SU-DHL-6 (cell line): ENCODE data around the gene RCAN1.
"Not testable (repeated sequence)": the region's sequence is repeated elsewhere in the genome, so short reads cannot be mapped to it uniquely, and the experiment has no call there.

Source experiments
- H2AFZ ChIP-seq: fragments of 200-600 bp; sonication (generic); 2 replicates; pipeline ENCODE4 v1.6.1; 2014; ENCODE audit warnings: low read depth, mild to moderate bottlenecking, moderate library complexity, mixed read lengths, antibody characterized with exemption, low read length; ENCODE audit not compliant: severe bottlenecking
- H3F3A ChIP-seq: fragments of 200-600 bp; shearing (Covaris generic); 2 replicates; pipeline ENCODE4 v1.6.0; 2016; ENCODE audit warnings: antibody characterized with exemption, mild to moderate bottlenecking; ENCODE audit not compliant: insufficient read depth
- H3K27ac ChIP-seq: fragments of 200-600 bp; sonication (generic); 2 replicates; pipeline ENCODE4 v1.5.1; 2016; ENCODE audit warnings: low read depth, mild to moderate bottlenecking, low read length, moderate library complexity, mixed read lengths
- H3K27me3 ChIP-seq: fragments of 200-600 bp; sonication (generic), shearing (Covaris generic); 2 replicates; pipeline ENCODE4 v1.6.0; 2014; ENCODE audit warnings: mild to moderate bottlenecking, low read length
- H3K36me3 ChIP-seq: fragments of 200-600 bp; sonication (generic); 2 replicates; pipeline ENCODE4 v1.6.1; 2014; ENCODE audit warnings: mild to moderate bottlenecking, low read length, mixed read lengths
- H3K4me2 ChIP-seq: fragments of 300-600, 200-600 bp; shearing (Covaris generic), sonication (generic); 2 replicates; pipeline ENCODE4 v1.6.0; 2014; ENCODE audit warnings: low read length, low read depth, mild to moderate bottlenecking; ENCODE audit not compliant: poor library complexity, severe bottlenecking
- H3K4me3 ChIP-seq: fragments of 200-600 bp; sonication (generic); 2 replicates; pipeline ENCODE4 v1.5.1; 2014; ENCODE audit warnings: antibody characterized with exemption, low read length, mild to moderate bottlenecking, mixed read lengths; ENCODE audit not compliant: insufficient read depth, poor library complexity, severe bottlenecking
- H3K79me2 ChIP-seq: fragments of 200-600 bp; sonication (generic); 2 replicates; pipeline ENCODE4 v1.6.1; 2014; ENCODE audit warnings: mild to moderate bottlenecking, low read length, moderate library complexity; ENCODE audit not compliant: insufficient read depth
- H3K9ac ChIP-seq: fragments of 200-600 bp; sonication (generic); 2 replicates; pipeline ENCODE4 v1.7.0; 2014; ENCODE audit warnings: mild to moderate bottlenecking, low read length
- H3K9me2 ChIP-seq: fragments of 200-600 bp; sonication (generic); replicated peaks from 2 replicates; pipeline ENCODE4 v1.6.1; 2014; ENCODE audit warnings: low read length; ENCODE audit not compliant: insufficient read depth
- H3K9me3 ChIP-seq: fragments of 200-600 bp; sonication (generic); 2 replicates; pipeline ENCODE4 v1.6.1; 2014; ENCODE audit warnings: low read length, mixed read lengths; ENCODE audit not compliant: insufficient read depth
- H4K20me1 ChIP-seq: fragments of 200-600 bp; sonication (generic); 2 replicates; pipeline ENCODE4 v1.6.1; 2014; ENCODE audit warnings: low read depth, mild to moderate bottlenecking, antibody characterized with exemption, low read length, moderate library complexity, mixed read lengths
- EZH2phosphoT487 ChIP-seq: fragments of 200-600 bp; sonication (generic), shearing (Covaris generic); conservative IDR thresholded peaks from 2 replicates; pipeline ENCODE4 v1.6.1; 2018; ENCODE audit warnings: mild to moderate bottlenecking, antibody characterized with exemption, low read length, moderate library complexity, mixed read lengths
- TF ChIP-seq, protein P1 (sequence below): fragments of 200-600 bp; sonication (generic); IDR thresholded peaks from one replicate; pipeline ENCODE4 v1.5.1; 2017; ENCODE audit warnings: antibody characterized with exemption, mild to moderate bottlenecking, low read length, moderate library complexity; ENCODE audit not compliant: insufficient read depth, poor library complexity, severe bottlenecking

Gene RCAN1

GRCh38 chr21:34570313-34570712 lies 44.6 kb downstream of the RCAN1 start:
- Histone ChIP-seq H3K9ac (no peak overlapping the region), H3F3A (no peaks in the 10 kb centered on the region), H3K79me2 (no peaks in the 10 kb centered on the region), H3K36me3 (no peaks in the 10 kb centered on the region), H2AFZ (no peak overlapping the region), H4K20me1 (no peaks in the 10 kb centered on the region), H3K9me3 (no peaks in the 10 kb centered on the region), H3K27me3 (no peaks in the 10 kb centered on the region), H3K4me2 (no peak overlapping the region), H3K4me3 (no peak overlapping the region), H3K27ac (no peak overlapping the region), H3K9me2 (no peaks in the 10 kb centered on the region)
- TF ChIP-seq EZH2phosphoT487, result no peak
- TF ChIP-seq, protein P1, sequence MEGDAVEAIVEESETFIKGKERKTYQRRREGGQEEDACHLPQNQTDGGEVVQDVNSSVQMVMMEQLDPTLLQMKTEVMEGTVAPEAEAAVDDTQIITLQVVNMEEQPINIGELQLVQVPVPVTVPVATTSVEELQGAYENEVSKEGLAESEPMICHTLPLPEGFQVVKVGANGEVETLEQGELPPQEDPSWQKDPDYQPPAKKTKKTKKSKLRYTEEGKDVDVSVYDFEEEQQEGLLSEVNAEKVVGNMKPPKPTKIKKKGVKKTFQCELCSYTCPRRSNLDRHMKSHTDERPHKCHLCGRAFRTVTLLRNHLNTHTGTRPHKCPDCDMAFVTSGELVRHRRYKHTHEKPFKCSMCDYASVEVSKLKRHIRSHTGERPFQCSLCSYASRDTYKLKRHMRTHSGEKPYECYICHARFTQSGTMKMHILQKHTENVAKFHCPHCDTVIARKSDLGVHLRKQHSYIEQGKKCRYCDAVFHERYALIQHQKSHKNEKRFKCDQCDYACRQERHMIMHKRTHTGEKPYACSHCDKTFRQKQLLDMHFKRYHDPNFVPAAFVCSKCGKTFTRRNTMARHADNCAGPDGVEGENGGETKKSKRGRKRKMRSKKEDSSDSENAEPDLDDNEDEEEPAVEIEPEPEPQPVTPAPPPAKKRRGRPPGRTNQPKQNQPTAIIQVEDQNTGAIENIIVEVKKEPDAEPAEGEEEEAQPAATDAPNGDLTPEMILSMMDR, result no peak

GRCh38 chr21:34569381-34569979 lies 45.4 kb downstream of the RCAN1 start:
- no peak overlapping the region for H3K4me3 ChIP-seq
- no peak for TF ChIP-seq EZH2phosphoT487
- TF ChIP-seq, protein P1, result no peak
- no peaks in the 10 kb centered on the region for H3K36me3 ChIP-seq
- no peak overlapping the region for H3K4me2 ChIP-seq
- no peak overlapping the region for H3K9ac ChIP-seq
- H3K27ac ChIP-seq, result no peak overlapping the region
- no peaks in the 10 kb centered on the region for H3F3A ChIP-seq
- no peaks in the 10 kb centered on the region for H4K20me1 ChIP-seq
- no peaks in the 10 kb centered on the region for H3K79me2 ChIP-seq
- H3K9me2 ChIP-seq, result no peaks in the 10 kb centered on the region
- no peaks in the 10 kb centered on the region for H3K9me3 ChIP-seq
- H3K27me3 ChIP-seq, result no peaks in the 10 kb centered on the region
- H2AFZ ChIP-seq, result no peak overlapping the region

DNA sequence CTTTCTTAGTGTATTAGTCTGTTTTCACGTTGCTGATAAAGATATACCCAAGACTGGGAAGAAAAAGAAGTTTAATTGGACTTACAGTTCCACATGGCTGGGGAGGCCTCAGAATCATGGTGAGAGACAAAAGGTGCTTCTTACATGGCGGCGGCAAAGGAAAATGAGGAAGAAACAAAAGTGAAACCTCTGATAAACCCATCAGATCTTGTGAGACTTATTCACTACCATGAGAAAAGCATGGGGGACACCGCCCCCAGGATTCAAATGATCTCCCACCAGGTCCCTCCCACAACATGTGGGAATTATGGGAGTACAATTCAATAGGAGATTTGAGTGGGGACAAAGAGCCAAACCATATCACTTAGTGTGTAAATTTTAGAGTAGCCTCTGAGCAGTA lies 46.1 kb downstream of the RCAN1 start:
- H3K4me2 ChIP-seq, H3K4me3 ChIP-seq, H3K27me3 ChIP-seq, H3K79me2 ChIP-seq, H3K9me3 ChIP-seq, H3F3A ChIP-seq, H3K9me2 ChIP-seq, H4K20me1 ChIP-seq, H3K36me3 ChIP-seq, H3K9ac ChIP-seq, H3K27ac ChIP-seq, H2AFZ ChIP-seq: not testable (repeated sequence)

- no peaks in the 10 kb centered on the region for H3K9me2 ChIP-seq
- no peaks in the 10 kb centered on the region for H3K27me3 ChIP-seq
- H2AFZ ChIP-seq, result no peak overlapping the region
- H3K79me2 ChIP-seq, result no peaks in the 10 kb centered on the region
- no peaks in the 10 kb centered on the region for H3K36me3 ChIP-seq
- no peak for TF ChIP-seq EZH2phosphoT487
- TF ChIP-seq, protein P1, result no peak
- H3K4me2 ChIP-seq, result no peak overlapping the region
- H4K20me1 ChIP-seq, result no peaks in the 10 kb centered on the region
- no peak overlapping the region for H3K27ac ChIP-seq
- H3K9ac ChIP-seq, result no peak overlapping the region
- no peaks in the 10 kb centered on the region for H3F3A ChIP-seq
- H3K4me3 ChIP-seq, result no peak overlapping the region
- H3K9me3 ChIP-seq, result no peaks in the 10 kb centered on the region
Measured at GRCh38 chr21:34567604-34568155, 47.2 kb downstream of the RCAN1 start.
